Stimulated activated CD4-positive, alpha-beta T cell treated with anti-CD3 and anti-CD28 coated beads, TNF-alpha, amount 100 ng/mL, for 24 hours (primary cell): ENCODE results near the gene MMP24.

Experiments used
- DNase-seq, 3 experiments: peaks; one replicate each; pipeline ENCODE4 v3.0.0-alpha.2; 2020; ENCODE audit warnings: low read depth in 3 of 3

MMP24 gene

DNA sequence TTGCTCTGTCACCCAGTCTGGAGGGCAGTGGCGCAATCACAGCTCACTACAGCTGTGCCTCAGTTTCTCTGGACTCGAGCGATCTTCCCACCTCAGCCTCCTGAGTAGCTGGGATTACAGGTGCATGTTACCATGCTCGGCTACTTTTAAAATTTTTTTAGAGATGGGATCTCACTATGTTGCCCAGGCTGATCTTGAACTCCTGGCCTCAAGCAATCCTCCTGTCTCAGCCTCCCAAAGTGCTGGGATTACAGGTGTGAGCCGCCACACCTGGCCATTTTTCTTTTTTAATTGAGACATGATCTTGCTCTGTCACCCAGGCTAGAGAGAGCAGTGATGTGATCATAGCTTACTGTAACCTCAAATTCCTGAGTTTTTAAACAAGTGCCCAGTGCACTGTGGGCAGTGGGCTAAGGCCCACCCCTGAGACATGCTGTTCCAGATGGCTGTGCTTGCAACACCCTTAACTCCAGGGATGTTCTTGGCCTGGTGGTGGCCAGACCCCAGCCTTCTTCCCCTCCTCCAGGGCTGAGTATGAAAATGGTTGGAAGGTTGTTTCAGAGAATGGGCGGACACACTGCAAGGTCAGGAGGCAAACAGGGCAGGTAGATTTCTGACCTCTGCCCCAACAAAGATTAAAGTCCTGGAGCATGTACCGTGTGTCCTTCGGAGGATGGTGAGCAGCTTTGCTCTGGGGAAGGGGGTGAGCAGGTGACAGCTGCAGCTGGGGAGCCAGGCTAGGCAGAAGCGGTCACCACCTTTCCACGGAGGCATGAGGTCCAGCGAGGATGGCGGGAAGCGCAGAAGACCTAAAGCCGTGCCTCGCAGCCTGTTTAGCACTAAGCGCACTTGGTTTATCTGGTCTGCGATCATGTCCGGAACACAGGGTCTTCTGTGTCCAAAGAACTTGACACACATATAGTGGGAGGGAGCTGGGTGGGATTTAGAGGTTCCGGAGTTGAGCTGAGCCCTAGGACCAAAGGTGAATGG lies 67.1 kb downstream of the MMP24 start:
- DNase-seq, result no peak

DNA sequence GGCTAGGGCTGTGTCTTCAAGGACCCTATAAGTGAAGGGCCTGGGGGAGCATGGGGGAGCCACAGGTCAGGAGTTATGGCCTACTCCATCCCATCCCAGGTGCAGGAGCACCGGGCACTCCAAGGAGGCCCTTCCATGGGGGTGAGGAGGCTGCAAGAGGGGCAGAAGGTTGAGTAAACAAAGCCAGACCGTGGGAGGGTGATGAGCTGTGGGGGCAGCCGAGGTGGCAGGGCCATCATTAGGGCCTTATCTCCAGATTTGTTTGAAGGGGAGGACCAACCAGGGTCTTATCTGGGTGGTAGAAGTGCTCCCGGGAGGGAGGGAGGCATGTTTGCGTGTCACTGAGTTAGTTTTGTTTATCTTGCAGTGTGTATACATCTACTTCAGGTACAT lies 67.8 kb downstream of the MMP24 start:
- no peak for DNase-seq

DNA sequence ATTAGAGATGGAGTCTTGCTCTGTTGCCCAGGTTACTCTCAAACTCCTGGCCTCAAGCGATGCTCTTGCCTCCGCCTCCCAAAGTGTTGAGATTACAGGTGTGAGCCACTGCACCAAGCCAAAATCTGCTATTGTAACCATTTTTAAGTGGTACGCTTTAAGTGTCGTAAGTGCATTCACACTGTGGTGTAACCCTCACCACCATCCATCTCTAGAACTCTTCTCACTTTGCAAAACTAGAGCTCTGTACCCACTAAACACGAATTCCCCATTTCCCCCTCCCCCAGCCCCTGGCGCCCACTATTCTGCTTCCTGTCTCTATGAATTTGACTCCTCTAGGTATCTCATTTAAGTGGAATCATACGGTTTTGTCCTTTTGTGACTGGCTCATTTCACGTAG lies 68.6 kb downstream of the MMP24 start:
- DNase-seq, result no peak

DNA sequence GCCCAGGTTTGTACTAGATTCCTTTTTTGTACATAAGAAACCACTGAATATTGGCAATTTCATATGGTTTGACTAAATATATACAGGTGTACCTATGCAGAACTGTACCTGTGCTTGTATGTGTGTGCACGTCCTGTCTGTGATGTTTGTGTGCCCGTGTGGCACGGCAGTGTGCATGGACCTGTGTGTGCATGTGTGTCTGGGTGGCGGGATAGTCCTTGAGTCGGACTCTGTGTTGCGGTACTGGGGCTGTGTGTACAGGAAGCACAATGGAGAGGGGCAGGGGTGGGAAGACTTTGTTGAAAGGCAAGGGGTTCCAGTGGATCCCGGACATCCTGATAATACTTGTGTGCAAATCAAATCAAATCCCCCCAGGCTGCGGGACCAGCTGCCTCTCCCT lies 69.2 kb downstream of the MMP24 start:
- no peak for DNase-seq

DNA sequence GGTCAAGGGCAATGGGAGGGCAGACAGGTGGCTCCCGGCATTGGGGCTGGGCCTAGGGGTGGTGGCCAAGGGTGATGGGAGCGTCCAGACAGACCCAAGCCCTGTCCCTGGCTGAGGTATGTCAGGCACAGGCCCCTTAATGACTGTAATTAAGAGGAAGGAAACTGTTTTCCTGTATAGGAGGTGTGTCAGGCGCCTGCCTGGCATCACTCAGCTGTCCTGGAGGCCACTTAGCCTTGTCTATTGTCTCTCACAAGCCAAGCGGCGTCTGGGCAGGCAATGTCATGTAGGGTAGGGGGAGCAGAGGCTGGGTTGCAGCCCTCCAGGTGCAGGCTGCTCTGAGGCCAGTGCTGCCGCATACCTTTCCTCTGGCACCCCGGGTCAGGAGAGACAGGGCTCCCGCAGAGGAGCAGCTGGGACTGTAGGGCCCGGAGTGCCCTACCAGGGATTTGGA lies 69.6 kb downstream of the MMP24 start:
- DNase-seq, result no peak

DNA sequence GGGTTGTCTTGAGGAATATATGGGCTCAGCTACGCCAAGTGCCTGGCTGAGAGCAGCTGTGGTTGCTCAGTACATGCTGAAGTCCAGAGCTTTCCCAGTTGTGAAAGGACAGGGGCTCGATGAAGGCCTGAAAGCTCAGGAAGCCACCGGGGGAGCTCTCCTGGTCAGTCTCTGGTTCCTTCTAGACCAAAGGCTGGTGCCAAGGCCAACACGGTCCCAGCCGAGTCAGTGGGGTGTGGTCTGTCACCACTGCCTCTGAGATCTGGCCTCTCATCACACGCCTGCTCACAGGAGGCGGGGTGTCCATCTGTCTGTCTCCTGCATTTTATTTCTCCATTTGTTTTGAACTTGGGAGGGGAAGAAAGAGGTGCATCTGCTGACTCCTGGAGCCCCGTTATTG lies 70.7 kb downstream of the MMP24 start:
- DNase-seq, result no peak

DNA sequence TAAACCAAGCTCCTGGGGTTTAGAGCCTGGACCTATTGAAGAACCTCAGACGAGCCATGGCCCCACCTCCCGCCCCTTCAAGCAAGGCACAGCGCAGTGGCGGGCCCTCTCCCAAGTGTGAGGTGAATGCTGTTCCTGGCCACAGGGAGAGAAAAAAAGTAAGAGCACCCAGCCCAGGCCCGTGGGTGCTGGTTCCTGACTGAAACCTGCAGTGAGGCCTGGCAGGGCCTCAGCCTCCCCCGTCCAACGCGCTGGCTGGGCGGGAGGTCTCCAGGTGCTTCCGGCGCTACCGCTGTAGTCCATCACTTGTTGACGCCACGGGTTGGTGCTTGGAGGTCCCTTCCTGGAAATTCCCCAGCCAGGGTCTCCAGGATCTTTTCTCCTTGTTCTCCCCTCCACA lies 71.2 kb downstream of the MMP24 start:
- DNase-seq, result no peak

DNA sequence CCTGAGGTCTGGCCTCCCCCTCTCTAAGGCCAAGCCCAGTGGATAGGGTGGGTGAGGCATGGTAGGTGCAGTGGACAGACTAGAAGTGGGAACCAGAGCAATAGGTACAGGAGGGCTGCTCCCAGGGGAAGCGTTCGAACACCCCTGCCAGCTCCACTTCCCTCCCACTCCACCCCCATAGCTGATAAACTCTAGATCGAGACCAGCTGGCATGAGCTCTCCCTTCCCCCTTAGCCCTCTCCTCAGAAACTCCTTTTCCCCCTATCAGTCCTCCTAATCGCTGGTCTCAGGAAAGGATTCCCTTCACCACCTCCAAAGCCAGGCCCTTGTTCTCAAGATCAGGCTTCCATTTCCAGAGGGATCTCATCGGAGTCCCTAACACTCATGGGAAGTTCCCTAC lies 71.8 kb downstream of the MMP24 start:
- no peak for DNase-seq

DNA sequence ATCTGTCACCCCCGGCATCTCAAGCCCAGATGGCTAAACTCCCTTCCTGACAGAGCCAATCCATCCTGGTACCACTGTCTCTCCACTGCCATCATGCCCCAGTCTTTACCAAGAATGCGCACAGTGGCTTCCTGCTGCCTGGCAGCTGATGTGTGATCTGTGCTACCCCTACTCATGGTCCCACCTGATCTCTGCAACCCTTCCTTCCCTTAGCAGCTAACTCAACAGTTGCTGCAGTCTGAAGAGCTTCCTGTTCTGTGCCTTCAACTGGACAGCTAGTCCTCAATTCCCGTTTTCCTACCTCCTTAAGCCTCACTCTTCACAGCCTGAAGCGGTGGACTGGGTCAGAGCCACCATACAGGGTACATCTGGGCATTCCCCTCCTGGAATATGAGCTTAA lies 73.3 kb downstream of the MMP24 start:
- DNase-seq, result no peak

DNA sequence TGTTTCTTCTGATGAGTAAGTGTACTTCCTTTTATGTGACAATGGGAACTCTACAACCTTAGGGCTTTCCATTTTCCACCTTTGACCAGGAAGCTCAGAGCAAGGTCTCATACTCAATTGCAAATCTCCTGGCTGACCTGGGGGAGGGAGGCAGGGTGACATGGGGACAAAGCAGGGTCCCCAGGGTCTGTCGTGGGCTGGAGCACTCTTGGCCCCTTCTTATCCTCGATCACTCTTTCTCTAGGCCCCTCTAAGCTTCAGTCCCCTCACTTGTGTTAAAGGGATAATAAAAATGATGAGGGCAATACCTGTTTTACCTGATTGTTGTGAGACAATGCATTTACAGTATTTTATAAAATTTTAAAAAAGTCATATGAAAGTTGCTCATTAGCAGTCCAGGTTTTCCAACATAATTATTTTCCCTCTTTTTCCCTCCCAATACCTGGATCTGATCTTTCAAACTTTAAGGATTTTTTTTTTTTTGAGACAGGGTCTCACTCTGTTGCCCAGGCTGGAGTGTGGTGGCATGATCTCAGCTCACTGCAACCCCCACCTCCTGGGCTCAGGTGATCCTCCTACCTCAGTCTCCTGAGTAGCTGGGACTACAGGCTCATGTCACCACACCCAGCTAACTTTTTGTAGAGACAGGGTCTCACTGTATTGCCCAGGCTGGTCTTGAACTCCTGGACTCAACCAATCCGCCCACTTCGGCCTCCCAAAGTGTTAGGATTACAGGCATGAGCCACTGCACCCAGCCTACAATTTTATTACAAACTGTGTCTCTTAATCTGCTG lies 74.2 kb downstream of the MMP24 start:
- DNase-seq, result no peak

DNA sequence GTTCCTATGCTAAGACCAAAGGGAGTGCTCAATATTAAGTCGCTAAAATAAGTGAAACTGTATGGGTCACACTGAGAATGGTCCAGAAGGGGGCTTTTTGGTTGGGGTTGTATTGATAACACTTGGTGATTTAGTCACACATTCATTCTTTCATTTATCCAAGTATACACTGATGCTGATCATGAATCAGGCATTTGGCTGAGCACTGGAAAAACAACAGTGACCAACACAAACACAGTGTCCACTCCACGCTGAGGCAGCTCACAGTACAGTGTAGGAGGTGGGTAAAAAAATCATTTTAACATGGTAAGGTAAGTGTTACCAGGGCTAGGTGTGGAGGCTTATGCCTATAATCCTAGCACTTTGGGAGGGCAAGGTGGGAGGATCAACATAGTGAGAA lies 74.9 kb downstream of the MMP24 start:
- DNase-seq, result no peak

DNA sequence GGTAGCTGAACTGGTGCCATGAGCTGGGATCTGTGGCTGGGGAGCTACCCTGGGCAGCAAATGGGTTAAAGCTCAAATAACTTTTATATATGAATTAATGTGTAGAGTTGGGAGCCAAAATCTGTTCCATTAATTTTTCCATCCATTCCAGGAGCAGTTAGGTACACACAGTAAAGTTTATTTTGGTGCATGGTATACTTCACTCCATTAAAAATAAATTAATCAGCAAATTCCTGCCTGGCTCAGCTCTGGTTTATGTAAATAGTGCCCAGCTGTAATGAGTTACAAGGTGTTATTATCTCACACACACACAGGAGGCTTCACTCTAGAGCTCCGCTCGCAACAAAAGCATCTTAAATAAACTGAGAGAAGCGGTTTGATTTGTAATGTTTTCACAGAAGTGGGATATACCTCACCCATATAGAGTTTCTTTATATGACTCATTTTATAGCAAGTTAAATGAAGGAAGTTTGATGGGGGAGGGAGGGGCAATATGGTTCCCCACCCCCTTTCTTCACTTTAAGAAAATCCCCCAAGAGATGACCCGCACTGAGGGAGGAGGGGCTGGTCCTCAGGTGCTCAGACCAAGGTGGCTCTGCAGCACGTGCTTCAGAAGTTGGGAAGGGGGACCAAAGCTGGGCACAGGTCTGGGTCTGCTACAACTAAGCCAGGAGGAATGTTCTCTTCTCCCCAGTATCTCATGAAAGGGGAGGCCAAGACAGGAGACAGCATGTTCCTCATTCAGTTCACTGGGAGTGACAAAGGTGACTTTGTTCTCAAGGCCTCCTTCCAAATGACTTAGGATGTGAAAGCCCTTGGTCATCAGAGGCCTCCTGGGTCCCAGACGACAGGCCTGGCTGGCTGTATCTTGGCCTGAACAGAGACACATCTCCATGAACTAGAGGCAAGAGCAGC lies 76.2 kb downstream of the MMP24 start:
- no peak for DNase-seq

DNA sequence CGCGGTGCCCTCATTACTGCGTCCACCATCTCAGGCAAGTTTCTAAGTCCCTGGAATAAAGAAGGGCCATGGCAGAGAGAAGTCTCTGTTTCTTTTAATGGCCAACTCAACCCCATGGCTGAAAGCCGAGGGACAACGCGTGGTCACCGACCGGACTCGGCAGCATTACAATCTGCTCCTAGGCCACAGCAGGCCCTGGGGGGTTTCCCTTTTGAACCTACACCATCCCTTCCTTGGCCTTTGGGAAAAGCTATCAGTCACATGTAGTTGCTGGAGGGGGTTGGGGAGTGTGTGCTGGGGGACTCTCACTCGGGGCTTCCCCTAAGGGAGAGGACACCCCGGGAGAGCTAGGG lies 76.9 kb downstream of the MMP24 start:
- DNase-seq, result no peak

DNA sequence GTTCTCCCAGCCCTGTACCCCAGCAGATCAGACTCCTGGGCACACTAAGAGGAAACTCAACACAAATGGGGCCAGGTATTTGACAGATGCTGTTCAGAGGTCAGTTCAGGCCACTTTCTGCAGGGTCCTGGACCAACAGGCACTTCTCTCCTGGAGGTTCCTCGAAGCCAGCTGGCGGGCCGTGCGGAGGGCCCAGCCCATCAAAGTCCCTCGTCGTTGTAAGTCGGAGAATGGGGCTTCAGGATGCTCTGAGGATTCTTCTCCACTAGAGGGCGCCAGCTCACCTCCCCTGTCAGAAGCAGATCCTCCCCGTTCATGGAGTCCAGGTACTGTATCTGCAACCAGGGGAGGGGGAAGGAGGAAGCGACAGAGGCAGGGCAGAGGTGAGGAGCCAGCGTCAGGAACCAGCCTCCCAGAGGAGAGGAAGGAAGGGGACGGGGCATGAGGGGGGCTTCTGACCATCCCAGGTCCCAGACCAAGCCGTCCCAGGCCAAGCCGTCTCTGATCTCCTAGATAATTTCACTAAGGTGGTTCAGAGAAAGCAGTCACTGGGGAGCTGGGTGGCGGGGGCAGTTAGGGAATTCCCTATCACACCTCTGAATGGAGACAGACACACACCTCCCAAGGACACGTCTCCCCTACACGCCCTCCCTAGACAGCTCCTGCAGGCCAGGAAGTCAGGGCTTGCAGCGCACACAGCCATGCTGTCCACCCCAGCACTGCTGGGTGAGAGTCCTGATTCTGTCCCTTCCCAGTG lies 77.4 kb downstream of the MMP24 start:
- peak; percentile 67 to 82 (median 80) for DNase-seq

DNA sequence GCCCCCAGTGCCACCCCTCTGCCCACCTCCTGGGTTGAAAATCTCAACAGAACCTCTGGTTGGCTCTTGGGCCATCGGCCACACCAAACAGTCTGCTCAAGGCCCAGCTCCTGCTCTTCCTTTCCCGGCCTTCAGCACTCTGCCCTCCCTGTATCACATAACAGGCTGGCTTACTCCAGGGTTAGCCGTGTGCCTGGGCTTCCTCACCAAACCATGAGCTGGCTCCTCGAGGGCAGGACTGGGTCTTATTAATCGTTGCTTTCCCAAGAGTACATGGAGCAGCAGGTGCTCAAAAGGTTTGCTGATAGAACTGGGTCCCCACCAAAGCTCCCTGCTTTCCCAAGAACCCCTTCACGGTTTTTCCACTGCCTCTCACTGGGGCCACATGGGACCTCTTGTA lies 78.5 kb downstream of the MMP24 start:
- DNase-seq, result no peak

DNA sequence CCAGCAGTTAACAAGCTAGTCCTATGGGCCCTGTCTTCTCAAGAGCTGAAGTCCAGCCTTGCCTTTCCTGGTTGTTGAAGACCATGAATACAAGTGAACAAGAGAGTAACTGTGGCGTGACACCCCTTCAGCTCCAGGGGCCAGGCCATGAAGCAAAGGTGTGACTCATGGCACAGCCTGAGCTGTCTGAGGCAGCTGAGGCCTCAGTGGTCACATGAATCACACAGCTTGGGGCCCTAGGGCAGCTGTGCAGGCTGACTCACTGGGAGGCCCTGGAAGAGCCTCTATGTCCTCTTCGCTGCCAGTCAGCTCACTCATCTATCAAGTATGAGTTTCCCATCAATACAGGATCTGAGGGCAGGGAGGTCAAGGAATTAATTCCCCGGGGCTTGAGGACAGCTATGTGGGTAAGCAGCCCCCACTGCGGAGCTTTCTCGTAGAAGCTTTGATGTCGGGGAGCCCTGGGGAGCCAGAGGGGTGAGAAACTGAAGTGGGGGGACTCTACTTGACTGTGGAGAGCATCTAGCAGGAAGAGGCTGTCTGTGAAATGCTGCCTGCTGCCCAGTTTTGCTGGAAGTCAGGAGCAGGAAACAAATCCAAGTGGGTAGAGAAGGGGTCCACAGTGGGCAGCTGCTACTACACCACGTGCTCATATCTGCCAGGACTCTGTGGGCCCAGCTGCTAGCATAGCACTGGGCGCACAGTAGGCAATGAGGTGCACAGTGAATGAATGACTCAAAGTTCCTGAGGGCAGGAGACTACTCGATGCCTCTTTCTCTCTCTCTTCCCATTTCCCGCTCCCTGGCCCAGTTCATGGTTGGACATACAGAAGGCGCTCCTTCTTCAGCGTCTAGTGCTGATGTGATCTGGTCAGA lies 79.4 kb downstream of the MMP24 start:
- peak; percentile 61 to 85 (median 64) for DNase-seq

DNA sequence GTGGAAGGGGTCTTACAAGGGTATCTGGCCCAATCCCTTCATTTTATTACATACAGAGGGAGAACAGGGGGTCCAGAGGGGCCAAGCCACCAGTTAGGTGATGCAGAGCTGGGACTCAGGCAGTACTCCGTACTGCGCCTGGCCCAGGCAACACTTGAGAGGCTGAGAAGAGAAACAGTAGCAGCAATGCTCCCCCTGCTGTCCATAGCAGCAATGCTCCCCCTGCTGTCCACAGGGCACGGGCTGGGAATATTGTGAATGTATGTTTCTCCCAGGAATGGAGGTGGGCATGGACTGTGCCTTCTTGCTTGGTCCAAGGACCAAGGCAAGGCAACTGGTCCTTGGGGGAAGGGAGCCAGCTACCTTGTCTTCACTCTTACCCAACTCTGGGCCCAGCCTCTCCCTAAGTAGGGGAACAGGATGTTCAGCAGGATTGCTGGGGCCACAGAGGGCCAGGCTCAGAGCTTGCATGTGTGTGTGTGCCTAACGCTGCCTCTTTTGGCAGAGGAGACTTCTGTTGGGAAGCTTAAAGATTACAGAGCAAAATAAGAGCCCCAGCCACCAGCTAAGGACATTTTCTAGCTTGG lies 80.5 kb downstream of the MMP24 start:
- no peak for DNase-seq

DNA sequence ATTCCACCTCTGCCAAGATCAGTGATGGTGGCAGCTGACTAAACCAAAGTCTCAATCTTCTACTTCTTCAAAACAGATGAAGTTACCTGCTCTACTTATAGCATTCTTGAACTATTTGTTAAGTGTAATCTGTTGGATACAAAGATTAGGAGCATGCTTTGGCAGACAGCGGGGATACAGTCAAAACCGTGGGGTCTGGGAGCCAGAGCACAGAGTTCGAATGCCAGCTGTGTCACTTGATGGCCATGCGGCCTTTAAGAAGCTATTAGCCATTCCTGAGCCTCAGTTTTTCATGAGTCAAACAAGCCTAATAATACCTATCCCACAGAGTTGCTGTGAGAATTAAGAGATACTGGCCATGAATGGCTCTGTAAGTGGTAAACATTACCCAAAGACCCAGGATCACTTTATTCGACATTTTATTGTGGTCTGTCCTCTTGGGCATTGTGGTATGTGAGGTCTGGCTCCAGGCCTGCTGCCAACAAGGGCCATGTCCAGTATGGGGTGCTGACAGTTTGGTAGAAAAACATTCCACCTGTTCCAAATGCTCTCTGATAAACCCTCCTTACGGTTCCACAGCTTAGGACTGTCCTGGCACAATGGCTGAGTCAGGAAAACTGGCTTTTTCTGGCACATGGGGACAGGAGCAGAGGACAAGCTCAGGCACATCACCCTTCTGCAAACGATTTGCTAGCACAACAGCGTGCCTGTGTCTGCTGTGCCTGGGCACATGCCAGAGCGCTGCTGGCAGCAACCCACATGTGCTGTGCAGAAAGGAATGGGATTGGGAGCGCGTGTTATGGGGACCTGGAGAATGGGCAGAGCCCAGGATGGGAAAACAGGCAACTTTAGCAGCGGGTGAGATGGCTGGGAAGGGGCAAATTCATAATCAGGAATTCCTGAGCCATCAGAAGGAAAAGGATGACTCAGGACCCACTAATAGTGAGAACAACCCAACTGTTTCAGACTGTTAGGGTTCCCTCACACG lies 81.5 kb downstream of the MMP24 start:
- no peak for DNase-seq
